HG02623 (cell line): Measurements from ENCODE around the gene LHFPL3.

ENCODE experiments used
- ATAC-seq: cut with Tn5 transposase; IDR thresholded peaks from one replicate; pipeline ENCODE4 v1.9.1; 2021; ENCODE audit warnings: moderate library complexity; ENCODE audit not compliant: unreplicated experiment

LHFPL3 gene

DNA sequence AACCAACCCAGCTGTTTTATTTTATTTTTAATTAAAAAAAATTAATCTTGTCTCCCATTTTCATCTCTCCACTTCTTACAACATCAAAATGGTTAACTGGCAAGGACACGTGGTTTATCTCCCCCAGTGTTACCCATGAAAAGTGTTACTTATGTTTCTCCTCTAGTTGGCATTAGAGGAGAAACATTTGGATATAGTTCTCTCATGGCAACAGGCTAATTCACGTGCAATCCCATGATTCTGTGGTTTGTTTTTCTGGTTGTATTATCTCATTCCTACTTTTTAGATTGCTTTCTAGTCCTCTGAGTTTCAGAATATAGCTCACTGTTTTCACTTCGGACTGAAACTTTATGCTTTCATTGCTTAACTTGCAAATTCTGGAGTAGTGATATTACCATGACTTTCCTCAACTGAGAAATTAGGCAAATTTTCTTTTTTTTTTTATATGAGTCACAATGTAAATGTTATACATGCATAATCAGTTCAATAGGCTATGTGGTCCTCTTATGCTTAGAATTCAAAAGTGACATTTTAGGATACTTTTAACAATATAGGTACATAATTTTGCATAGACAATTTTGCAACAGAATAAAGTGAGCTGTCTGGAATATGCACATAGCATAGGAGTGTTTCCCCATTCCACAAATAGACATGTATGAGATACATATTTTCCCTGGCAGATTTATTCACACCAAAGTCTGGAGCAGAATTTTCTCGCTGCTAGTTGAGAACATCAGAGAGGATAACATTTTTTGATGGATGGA, 43.0 kb downstream of the LHFPL3 start:
- ATAC-seq = no peak

DNA sequence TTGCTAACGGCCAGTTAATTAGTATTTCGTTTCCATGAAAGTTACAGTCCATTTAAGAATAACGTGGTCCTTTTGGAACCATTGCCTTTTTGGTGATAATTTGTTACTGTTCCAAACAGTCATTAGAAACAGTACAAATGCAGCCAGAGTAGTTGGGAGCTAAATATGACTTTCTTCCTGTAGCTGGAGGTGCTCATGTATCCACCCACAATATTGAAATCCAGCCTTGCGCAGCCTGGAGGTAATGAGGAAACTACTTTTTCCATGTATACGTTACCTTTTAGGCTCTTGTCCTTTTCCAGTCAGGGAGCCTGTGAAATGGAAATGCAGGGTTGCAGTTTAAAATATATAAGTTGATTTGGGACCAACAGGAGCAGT, 43.6 kb downstream of the LHFPL3 start:
- ATAC-seq = no peak

DNA sequence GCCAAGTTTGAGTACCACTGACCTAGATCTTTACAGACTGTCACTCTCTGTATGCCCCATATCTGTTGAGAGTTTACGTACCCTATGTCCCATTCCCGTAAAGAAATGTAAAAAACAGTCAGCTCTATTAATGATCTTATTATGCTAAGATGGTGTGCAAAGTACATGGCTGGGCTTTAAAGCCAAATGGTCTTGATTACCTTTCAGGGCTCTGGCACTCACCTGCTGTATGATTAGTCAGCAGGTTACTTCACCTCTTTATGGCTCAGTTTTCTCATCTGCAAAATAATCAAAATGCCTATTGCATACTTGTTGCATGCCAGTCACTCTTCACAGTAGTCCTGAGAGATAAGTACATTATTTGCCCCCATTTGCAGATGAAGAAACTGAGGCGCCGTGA, 54.2 kb downstream of the LHFPL3 start:
- ATAC-seq = no peak

DNA sequence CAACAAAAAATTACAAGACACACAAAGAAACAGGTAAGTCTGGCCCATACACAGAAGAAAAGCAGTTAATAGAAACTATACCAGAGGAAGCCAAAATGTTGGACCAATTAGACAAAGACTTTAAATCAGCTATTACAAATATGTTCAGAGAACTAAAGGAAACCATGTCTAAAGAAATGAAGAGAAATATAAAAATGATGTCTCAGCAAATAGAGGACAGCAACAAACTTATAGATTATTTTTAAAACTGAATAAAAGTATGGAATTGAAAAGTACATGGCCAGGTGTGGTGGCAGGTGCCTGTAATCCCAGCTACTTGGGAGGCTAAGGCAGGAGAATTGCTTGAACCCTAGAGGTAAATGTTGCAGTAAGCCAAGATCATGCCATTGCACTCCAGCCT, 58.5 kb downstream of the LHFPL3 start:
- ATAC-seq = no peak

DNA sequence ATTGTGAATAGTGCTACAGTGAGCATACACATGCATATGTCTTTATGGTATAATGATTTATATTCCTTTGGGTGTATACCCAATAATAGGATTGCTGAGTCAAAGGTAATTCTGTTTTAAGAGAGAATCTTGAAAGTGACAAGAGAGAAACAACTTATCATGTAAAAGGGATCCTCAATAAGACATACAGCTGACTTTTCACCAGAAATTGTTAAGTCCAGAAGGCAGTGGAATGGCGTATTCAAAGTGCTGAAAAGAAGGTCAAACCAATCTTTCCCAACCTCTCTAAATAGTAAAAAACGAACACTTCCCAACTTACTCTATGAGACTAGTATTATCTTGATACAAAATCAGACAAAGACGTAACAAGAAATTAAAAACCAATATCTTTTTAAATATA, 59.8 kb downstream of the LHFPL3 start:
- no peak for ATAC-seq

DNA sequence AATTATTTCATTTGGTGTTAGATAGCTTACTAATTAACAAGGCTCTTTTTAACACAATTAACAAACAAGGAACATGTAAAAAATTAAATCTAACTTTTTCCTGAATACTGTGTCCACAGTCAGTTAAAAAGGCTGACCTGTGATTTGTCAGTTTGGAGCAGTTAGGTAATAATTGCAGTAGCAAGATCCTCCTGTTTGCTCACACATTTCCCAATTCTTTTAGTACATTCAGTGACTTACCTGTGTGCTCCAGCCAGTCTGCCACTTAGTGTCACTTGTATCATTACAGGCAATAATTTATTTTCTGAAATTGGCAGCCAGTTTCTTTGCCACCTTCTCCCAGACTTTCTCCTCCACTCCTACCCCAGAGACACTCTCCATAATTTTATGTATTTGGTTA, 66.8 kb downstream of the LHFPL3 start:
- ATAC-seq = no peak

DNA sequence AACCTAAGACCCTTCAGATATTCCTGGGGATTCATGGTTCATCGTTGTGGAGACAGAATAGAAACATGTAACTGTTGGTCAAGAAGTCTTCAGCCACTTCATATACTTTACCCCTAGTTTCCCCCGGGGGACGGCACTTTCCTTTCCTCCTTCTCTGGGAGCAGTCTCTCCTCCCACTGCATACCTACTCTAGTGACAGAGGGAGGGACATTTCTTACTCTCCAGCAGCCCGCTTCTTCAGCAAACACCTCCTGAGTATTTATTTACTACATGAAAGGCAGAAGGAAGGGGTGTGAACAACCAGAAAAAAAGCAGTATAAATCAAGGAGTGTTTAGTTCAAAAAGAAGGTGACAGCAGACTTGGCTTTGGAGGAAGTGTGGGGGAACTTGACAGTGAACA, 69.0 kb downstream of the LHFPL3 start:
- ATAC-seq = no peak

DNA sequence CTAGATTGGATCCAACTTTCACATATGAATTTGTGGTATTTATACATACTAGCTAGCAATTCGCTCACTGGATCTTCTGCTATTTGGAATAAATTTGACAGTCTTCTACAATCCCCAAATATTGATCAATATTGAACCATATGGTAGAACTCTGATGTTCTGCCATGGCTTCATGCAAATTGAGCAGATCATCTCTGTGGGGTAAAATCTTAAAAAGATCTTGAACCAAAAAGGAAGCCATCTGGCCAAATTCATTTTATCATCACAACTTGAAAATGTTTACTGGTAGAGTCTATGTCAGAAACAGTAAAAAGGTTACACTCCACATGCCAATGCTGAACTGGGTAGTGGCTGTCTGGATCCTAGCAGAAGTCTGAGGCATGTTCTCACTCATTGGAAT, 80.0 kb downstream of the LHFPL3 start:
- ATAC-seq = no peak

DNA sequence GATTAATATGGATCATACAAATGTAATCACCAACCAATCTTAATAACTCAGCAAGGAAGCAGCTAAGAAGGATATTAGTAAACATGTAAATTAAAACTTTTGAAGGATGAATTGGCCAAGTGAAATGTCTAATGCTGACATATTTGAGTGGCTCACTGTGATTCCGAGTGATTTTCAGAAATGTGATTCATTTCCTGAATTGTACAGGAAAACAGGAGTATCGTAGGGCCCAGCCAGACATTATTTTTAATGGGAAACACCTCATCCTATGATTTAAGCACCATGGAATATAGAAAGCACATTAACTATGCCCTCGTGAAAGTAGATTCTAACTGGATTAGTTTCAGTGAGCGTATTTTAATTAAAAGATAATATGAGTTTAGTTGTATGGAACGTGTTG, 82.3 kb downstream of the LHFPL3 start:
- ATAC-seq = no peak

DNA sequence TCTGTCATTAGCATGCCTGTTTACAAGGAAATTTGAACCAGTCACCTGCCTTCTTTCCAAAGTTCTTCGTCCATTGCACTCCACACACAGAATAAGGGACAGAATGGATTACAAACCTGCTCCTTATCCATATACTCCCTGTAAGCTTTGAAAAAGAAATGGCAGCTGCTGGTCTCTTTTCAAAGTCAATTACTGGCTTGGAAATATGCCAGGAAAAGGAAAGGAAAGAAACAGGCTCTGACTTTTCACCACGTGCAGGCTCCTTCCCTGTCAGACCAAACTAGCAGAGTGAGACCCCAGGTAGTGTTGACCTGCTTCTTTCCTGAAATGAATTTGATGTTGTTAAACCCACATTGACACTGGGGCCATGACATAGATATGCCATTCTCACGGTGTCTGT, 84.5 kb downstream of the LHFPL3 start:
- ATAC-seq = no peak

DNA sequence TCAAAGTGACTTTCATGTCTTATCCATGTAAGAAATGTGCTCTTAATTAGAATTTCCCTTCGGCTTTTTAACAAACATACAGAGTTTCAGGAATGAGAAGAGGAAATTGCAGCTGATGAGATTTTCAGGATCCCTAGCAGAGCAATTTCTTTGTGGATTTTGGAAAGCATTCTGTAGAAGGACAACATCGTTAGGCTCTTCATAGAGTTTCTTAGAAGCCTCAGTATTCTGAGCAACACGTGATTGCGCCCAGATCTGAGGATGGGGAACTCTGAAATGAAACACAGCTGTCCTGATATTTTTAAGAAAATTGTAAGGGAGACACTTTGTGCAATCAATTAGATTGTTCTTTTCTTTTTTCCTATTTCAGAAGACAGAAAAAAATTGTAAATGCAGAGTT, 85.8 kb downstream of the LHFPL3 start:
- no peak for ATAC-seq

DNA sequence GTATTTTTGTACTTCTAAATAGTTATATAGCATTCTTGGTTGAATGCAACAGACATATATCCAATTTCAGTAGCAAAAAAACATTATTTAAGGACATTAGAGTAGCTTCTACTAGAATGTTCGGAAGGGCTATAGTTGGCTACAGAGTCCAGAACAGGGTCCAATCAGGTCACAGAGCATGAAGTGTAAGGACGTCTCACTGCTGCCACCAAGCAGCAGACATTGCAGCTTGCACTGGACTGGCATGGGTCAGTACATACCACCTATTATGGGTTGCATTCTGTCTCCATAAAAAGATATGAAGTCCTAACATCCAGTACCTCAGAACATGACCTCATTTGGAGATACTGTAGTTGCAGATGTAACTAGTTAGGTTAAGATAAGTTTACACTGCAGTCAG, 87.3 kb downstream of the LHFPL3 start:
- ATAC-seq = no peak

DNA sequence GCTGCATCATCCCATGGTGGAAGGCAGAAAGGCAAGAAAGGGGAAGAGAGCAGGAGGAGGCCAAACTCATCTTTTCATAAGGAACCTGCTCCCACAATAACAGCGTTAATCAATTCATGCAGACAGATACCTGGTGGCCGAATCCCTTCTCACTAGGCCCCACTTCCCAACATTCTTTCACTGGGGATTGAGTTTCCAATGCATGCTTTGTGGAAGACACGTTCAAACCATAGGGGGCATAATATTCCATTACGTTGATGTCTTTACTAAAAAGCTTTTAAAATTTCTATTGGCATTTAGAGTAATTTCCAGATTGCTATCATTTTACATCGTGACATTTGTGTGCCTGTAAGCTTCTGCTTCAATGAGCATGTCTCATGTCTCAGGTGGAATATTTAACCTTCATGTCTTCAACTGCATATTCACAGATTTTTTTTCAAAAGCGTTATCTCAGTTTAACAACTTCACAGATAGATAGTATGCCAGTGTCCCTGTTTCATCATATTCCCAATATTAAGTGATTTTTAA, 88.5 kb downstream of the LHFPL3 start:
- no peak for ATAC-seq

DNA sequence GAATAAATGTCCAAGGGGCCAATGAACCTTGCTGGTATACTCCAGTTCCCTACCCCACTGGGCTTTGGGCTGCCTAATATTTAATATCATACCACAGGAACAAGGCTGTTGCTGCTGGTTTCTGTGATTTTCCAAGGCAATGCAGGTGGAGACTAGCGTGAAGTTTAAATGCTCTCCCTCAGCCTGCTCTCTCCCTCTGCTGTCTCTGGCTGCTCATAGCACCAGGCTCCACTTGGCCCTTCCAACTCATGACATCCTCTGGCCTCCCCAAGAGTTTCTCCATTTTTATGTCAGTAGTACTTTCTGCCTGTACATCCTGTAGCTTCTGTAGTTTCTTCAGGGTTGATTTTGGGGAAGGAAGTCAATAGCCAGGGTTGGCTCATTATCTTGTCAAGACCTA, 103.5 kb downstream of the LHFPL3 start:
- no peak for ATAC-seq

DNA sequence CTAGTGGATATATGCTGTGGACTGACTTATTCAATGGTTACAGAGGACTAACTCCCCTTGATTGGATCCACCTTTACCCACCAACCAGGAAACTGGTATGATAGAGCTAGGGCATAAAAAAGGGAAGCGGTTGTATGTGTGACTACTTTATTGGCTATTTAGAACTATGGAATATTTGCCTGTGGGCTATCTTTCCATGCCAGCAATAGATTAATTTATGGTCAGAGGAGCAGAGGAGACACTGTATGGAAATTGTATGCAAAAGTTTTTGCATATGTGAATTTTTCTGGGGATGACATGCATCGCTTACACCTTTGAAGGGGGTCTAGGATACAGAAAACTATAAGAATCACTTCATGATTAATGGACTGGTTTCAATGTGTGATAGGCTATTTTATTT, 105.7 kb downstream of the LHFPL3 start:
- no peak for ATAC-seq

DNA sequence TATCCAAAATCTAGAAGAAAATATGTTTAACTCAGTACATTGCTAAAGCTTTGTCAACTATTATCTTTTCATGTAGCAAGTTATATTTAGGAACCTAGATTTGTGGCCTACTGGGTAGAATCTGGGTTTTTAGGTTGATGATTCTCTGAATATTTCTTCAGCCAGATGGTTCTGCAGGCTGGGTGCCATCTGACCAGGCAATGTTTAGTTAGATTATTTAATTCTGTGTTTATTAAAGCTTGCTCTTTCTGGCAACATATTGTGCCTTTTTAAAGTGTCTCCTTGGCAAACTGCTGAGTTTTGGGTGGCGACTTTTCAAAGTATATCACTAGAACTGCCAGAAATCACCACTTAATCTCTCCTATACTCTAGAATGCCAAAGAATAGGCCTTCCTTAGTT, 114.1 kb downstream of the LHFPL3 start:
- no peak for ATAC-seq

DNA sequence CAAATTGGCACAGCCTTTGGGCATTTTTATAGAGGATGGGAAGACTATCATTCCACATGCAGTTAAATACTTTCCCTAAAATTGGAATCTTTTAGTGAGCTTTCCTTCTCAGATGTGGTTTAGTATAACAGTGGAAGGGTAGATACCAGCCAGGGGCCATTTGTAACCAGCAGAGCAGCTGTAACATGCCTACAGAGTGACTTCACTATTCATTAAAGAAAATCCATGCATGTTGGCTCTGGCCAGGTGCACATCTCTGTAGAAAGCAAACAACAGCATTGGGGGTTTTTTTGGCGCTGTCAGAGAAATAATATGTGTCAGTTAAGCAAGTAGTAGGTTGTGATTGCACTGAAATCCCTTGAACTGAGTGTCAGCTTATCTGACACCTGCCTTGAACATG, 115.6 kb downstream of the LHFPL3 start:
- no peak for ATAC-seq

DNA sequence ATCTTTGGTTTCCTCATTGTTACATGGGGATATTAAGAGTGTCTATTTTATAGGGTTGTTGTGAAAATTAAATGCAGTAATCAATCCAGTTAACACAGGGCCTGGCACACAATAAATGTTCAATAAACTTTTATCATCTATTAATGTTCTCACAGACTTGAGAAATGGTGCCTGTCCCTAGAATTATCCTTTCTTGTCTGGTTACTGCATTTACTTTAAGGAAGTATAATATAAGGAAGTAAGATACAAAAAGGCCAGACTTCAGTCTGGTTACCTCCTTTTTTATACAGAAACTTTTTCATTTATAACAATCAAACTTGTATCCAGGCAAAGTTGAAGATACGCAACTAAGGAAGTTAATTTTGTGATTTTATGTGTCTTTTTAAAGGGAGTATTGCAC, 117.0 kb downstream of the LHFPL3 start:
- no peak for ATAC-seq

DNA sequence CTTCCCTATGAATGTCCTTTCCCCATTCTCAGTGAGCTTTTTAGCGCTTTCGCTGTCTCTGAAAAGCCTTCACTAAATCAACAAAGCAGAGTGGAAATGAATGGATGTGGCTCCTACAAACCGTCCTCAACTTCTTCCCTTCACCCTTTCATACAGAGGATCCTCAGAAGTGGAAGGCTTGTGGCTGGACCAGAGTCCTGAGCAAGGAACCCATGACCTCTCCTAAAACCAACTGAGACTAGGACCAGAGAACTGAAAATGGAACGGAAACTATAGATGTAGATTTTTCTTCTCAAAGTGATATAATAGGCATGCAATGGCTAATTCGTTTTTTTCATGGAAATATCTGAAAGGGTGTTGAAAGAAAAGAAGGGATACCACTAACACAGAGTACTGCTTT, 122.5 kb downstream of the LHFPL3 start:
- no peak for ATAC-seq

DNA sequence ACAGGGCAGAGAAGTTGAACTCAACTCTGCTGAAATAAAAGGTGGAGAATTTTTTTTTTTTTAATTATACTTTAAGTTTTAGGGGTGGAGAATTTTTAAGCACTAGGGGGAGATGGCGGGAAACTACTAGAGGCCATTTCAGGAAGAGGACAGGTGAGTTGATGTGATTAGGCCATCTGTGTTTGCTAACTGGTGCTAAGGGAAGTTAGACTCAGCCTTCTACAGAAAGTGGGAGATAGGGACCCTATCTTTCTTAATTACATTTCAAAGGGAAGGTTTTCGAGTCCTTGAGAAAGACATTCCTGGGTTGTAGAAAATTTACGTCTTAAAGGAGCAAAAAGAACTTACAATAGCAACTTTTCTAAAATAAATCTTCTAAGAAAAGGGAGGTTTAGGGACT, 124.8 kb downstream of the LHFPL3 start:
- no peak for ATAC-seq

DNA sequence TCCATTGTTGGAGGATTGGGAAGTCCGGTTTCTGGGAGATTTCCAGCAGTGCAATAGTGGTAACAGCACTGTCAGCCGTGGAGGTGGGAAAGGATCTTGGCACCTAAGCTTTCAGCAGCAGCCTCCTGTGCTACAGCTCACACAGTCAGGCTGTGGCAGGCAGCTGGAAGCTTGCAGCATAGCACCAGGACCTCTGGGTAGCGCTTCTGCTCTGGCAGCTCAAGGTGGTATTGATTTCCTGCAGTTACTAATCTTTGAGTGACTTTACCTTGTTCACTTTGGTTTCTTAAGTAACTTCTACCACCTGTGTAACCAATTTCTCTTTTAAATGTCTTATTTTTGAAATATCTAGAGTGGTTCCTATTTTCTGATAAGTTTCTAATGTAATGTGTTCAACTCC, 130.5 kb downstream of the LHFPL3 start:
- ATAC-seq = no peak

DNA sequence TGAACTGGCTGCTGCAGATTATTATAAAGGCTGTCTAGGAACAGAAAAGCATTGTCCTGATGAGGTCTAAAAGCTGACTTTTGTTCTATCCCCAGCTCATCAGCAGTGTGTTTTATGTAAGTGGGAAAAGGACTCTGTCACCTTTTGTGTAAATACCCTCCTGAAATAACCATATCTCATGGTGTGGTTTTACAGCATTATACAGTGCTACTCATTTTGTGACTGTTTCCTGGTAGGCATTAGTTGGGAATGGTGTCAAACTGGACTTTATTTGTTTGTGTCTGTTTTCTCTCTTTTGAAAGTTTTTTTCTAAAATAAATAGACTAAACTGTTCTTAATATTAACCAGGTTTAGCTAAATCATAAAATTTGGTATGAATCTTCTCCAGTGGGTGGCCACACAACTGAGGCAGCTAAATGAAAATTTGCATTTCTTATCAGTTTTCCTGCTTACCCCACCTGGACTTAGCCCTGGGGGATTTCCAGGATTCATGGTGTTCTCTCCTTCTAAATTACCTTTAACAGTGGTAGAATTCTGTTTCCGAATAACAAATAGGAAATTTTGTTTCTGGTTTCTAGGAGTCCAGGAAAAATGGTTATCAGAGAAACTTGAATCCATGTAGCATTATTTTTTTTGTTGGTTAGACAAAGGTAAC, 140.9 kb downstream of the LHFPL3 start:
- ATAC-seq = no peak

DNA sequence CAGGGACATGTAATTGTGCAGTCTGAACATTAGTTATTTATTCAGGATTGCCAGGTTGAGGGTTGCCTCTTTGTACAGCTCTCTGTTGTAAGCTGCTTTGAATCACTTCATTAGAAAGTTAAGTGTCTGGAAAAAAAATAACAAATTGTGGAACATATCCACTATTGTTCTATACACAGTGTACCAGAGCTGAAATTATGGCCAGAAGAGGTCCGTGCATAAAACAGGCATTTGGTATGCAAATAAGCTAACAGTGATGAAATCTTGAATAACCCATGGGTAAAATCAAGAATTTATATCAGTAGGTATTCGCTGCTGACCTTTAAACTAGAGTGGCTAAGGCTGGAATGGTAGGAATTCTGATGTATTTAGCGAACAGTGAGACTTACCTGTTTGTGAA, 152.1 kb downstream of the LHFPL3 start:
- ATAC-seq = no peak
